Measurements from ENCODE around the gene PLIN5.

- TF ChIP-seq CTCF (conservative IDR thresholded peaks at IDR 0.05 in 1 of 2, IDR thresholded peaks at IDR 0.05 in 1 of 2; ENCODE audit: low read depth in 1 of 2, low read length in 2 of 2) = no peak
- TF ChIP-seq EZH2 (IDR thresholded peaks at IDR 0.05; ENCODE audit: low read length, missing control alignments) = no peak
Observed at GRCh38 chr19:4531562-4532165, 3.4 kb downstream of the PLIN5 start.
